Measurements from ENCODE around the gene GALNT9. TPM values are rescaled to one million over a fixed set of nuclear protein-coding genes. Genes with fewer than 3 reads are reported as not detected.

Gene GALNT9
- total and polyA plus RNA-seq, 8 donors, result 0.17 to 5.0 (median 2.8) TPM; not detected in 1

GRCh38 chr12:132239796-132240668 is 89.4 kb downstream of the GALNT9 start:
- DNase-seq, result peak in 1 of 4 donors; percentile 66
- Histone ChIP-seq H3K4me1 (no peaks in the 10 kb centered on the region), H3K9me3 (no peaks in the 10 kb centered on the region), H3K27ac (no peak overlapping the region), H3K36me3 (no peaks in the 10 kb centered on the region), H3K4me3 (no peak overlapping the region), H3K27me3 (peaks cover 0 to 6% of the 10 kb centered on the region in 2 donors)
- no peak for ATAC-seq
- intact Hi-C loops (cut with DNase I), result no loop called here
- TF ChIP-seq CTCF (IDR thresholded peaks at IDR 0.05), result no peak

- DNase-seq, result no peak
- no peak for ATAC-seq
- Histone ChIP-seq H3K36me3 (no peaks in the 10 kb centered on the region), H3K27ac (no peak overlapping the region), H3K9me3 (no peaks in the 10 kb centered on the region), H3K27me3 (peaks cover 0 to 6% of the 10 kb centered on the region in 2 donors), H3K4me3 (no peak overlapping the region), H3K4me1 (no peaks in the 10 kb centered on the region)
- no peak for TF ChIP-seq CTCF (IDR thresholded peaks at IDR 0.05)
- intact Hi-C loops (cut with DNase I), result no loop called here
These were observed 90.0 kb downstream of the GALNT9 start for GRCh38 chr12:132239392-132239791.

- Histone ChIP-seq H3K9me3 (no peaks in the 10 kb centered on the region), H3K36me3 (no peaks in the 10 kb centered on the region), H3K27ac (no peak overlapping the region), H3K4me3 (no peak overlapping the region), H3K4me1 (no peaks in the 10 kb centered on the region), H3K27me3 (peaks cover 0 to 6% of the 10 kb centered on the region in 2 donors)
- DNase-seq, result no peak
- TF ChIP-seq CTCF (IDR thresholded peaks at IDR 0.05), result no peak
- no peak for ATAC-seq
- intact Hi-C loops (cut with DNase I), result no loop called here
These were observed 90.5 kb downstream of the GALNT9 start for GRCh38 chr12:132238884-132239283.

GRCh38 chr12:132238488-132238854 is 90.9 kb downstream of the GALNT9 start:
- intact Hi-C loops (cut with DNase I), result no loop called here
- DNase-seq, result no peak
- Histone ChIP-seq H3K4me3 (no peak overlapping the region), H3K27me3 (peaks cover 0 to 6% of the 10 kb centered on the region in 2 donors), H3K27ac (no peak overlapping the region), H3K36me3 (no peaks in the 10 kb centered on the region), H3K4me1 (no peaks in the 10 kb centered on the region), H3K9me3 (no peaks in the 10 kb centered on the region)
- ATAC-seq, result no peak
- TF ChIP-seq CTCF (IDR thresholded peaks at IDR 0.05), result no peak

GRCh38 chr12:132237772-132238487 is 91.5 kb downstream of the GALNT9 start:
- DNase-seq (peak in 1 of 4 donors; percentile 72), ATAC-seq (no peak)
- Histone ChIP-seq H3K4me1 (no peaks in the 10 kb centered on the region), H3K27ac (no peak overlapping the region), H3K27me3 (peaks cover 0 to 6% of the 10 kb centered on the region in 2 donors), H3K4me3 (no peak overlapping the region), H3K9me3 (no peaks in the 10 kb centered on the region), H3K36me3 (no peaks in the 10 kb centered on the region)
- intact Hi-C loops (cut with DNase I), result no loop called here
- TF ChIP-seq CTCF (IDR thresholded peaks at IDR 0.05), result no peak

Measured in left lung (tissue), 10 donors.